GM18499 (cell line): Measurements from ENCODE around the gene CTIF.

ENCODE experiments used
- ATAC-seq: cut with Tn5 transposase; IDR thresholded peaks from one replicate; pipeline ENCODE4 v1.9.1; 2021; ENCODE audit warnings: moderate number of reproducible peaks; ENCODE audit not compliant: insufficient read depth, unreplicated experiment

Gene CTIF

GRCh38 chr18:48718251-48718959 lies 179.6 kb downstream of the CTIF start:
- no peak for ATAC-seq

GRCh38 chr18:48719388-48719787 lies 180.6 kb downstream of the CTIF start:
- no peak for ATAC-seq

GRCh38 chr18:48719974-48720654 lies 181.3 kb downstream of the CTIF start:
- ATAC-seq: no peak

- ATAC-seq: no peak
These were observed 181.8 kb downstream of the CTIF start for GRCh38 chr18:48720655-48721025.

GRCh38 chr18:48721312-48721711 lies 182.5 kb downstream of the CTIF start:
- no peak for ATAC-seq

GRCh38 chr18:48723016-48723415 lies 184.2 kb downstream of the CTIF start:
- no peak for ATAC-seq

- ATAC-seq: no peak
These were observed 185.0 kb downstream of the CTIF start for GRCh38 chr18:48723837-48724236.

GRCh38 chr18:48724442-48724841 lies 185.6 kb downstream of the CTIF start:
- no peak for ATAC-seq

GRCh38 chr18:48724939-48725338 lies 186.1 kb downstream of the CTIF start:
- ATAC-seq: no peak

- no peak for ATAC-seq
These were observed 186.7 kb downstream of the CTIF start for GRCh38 chr18:48725562-48725961.

GRCh38 chr18:48727681-48728080 lies 188.8 kb downstream of the CTIF start:
- no peak for ATAC-seq

GRCh38 chr18:48728204-48728833 lies 189.5 kb downstream of the CTIF start:
- no peak for ATAC-seq

- ATAC-seq: no peak
These were observed 190.6 kb downstream of the CTIF start for GRCh38 chr18:48729404-48729803.

- no peak for ATAC-seq
These were observed 191.2 kb downstream of the CTIF start for GRCh38 chr18:48730010-48730409.

GRCh38 chr18:48732767-48733424 lies 194.1 kb downstream of the CTIF start:
- no peak for ATAC-seq

- no peak for ATAC-seq
These were observed 194.9 kb downstream of the CTIF start for GRCh38 chr18:48733643-48734253.

- no peak for ATAC-seq
These were observed 195.6 kb downstream of the CTIF start for GRCh38 chr18:48734460-48734859.

GRCh38 chr18:48735080-48735676 lies 196.3 kb downstream of the CTIF start:
- ATAC-seq: no peak

- no peak for ATAC-seq
These were observed 196.9 kb downstream of the CTIF start for GRCh38 chr18:48735681-48736255.
